DND-41 (cell line): ENCODE results near the gene TMEM163.

Experiments
- ATAC-seq: fragments of 200-7000 bp; cut with Tn5 transposase; 3 replicates; pipeline ENCODE4 v1.9.1; 2021; ENCODE audit warnings: low read depth; ENCODE audit not compliant: insufficient read depth
- DNase-seq: peaks from one replicate; pipeline ENCODE4 v3.0.0-alpha.2; 2020
- H2AFZ ChIP-seq: 2 replicates; pipeline ENCODE4 v1.6.0; 2012; ENCODE audit warnings: low read depth, low read length
- H3K27ac ChIP-seq: 2 replicates; pipeline ENCODE4 v1.5.1; 2012; ENCODE audit warnings: low read length, inconsistent platforms
- H3K27me3 ChIP-seq: fragments of 200-600 bp; sonication (generic); 2 replicates; pipeline ENCODE4 v1.6.0; 2012; ENCODE audit warnings: low read length, mild to moderate bottlenecking, inconsistent platforms; ENCODE audit not compliant: insufficient read depth, poor library complexity
- H3K36me3 ChIP-seq: 2 replicates; pipeline ENCODE4 v1.5.1; 2012; ENCODE audit warnings: low read length, inconsistent platforms; ENCODE audit not compliant: insufficient read depth
- H3K4me1 ChIP-seq: 2 replicates; pipeline ENCODE4 v1.5.1; 2012; ENCODE audit warnings: mild to moderate bottlenecking, low read length; ENCODE audit not compliant: insufficient read depth
- H3K4me2 ChIP-seq: 2 replicates; pipeline ENCODE4 v1.6.0; 2012; ENCODE audit warnings: mild to moderate bottlenecking, moderate library complexity, low read length, inconsistent platforms; ENCODE audit not compliant: insufficient read depth
- H3K4me3 ChIP-seq, 2 experiments: fragments of 200-600 bp in 1 of 2; shearing (Covaris generic) in 1 of 2; 2 replicates each; pipeline ENCODE4 v1.5.1; 2012 to 2016; ENCODE audit warnings: inconsistent platforms in 2 of 2, low read length in 2 of 2, mild to moderate bottlenecking in 2 of 2, low read depth in 1 of 2, moderate library complexity in 1 of 2
- H3K79me2 ChIP-seq: 2 replicates; pipeline ENCODE4 v1.6.0; 2012; ENCODE audit warnings: low read length, inconsistent platforms; ENCODE audit not compliant: insufficient read depth
- H3K9ac ChIP-seq: 2 replicates; pipeline ENCODE4 v1.6.0; 2012; ENCODE audit warnings: low read depth, mild to moderate bottlenecking, inconsistent platforms, low read length, moderate library complexity
- H3K9me3 ChIP-seq: 2 replicates; pipeline ENCODE4 v1.5.1; 2012; ENCODE audit warnings: low read length, moderate library complexity, mild to moderate bottlenecking, inconsistent platforms; ENCODE audit not compliant: insufficient read depth, severe bottlenecking
- H4K20me1 ChIP-seq: 2 replicates; pipeline ENCODE4 v1.6.0; 2012; ENCODE audit warnings: low read length; ENCODE audit not compliant: insufficient read depth
- CTCF ChIP-seq: IDR thresholded peaks from 2 replicates; pipeline ENCODE4 v1.5.1; 2012; ENCODE audit warnings: borderline replicate concordance, low read length, moderate library complexity, mild to moderate bottlenecking; ENCODE audit not compliant: poor library complexity, severe bottlenecking; ENCODE audit errors: extremely low read depth
- EZH2 ChIP-seq: IDR thresholded peaks from 3 replicates; pipeline ENCODE4 v1.6.1; 2012; ENCODE audit warnings: borderline replicate concordance, low read depth, mild to moderate bottlenecking, moderate library complexity, low read length, inconsistent platforms; ENCODE audit not compliant: severe bottlenecking

The TMEM163 gene

GRCh38 chr2:134706587-134707329 is 12.0 kb downstream of the TMEM163 start:
- Histone ChIP-seq H3K4me1 (peaks cover 6% of the 10 kb centered on the region; the same call in 1 of the 2 replicates), H3K27ac (no peak overlapping the region; the same call in 1 of the 2 replicates), H2AFZ (no peak overlapping the region), H3K4me2 (no peak overlapping the region), H3K36me3 (no peaks in the 10 kb centered on the region), H4K20me1 (no peaks in the 10 kb centered on the region; the same call in 1 of the 2 replicates), H3K9me3 (no peaks in the 10 kb centered on the region), H3K27me3 (no peaks in the 10 kb centered on the region), H3K9ac (no peak overlapping the region), H3K4me3 (no peak overlapping the region), H3K79me2 (no peaks in the 10 kb centered on the region)
- ATAC-seq (peak; percentile 45; the same call in 1 of the 3 replicates), DNase-seq (no peak)
- no peak for TF ChIP-seq EZH2
- TF ChIP-seq CTCF = no peak

GRCh38 chr2:134705861-134706586 is 12.8 kb downstream of the TMEM163 start:
- TF ChIP-seq EZH2 = no peak
- TF ChIP-seq CTCF = no peak
- Histone ChIP-seq H4K20me1 (no peaks in the 10 kb centered on the region; the same call in 1 of the 2 replicates), H3K36me3 (no peaks in the 10 kb centered on the region), H3K4me2 (no peak overlapping the region), H2AFZ (no peak overlapping the region), H3K79me2 (no peaks in the 10 kb centered on the region), H3K4me1 (peaks cover 6% of the 10 kb centered on the region; the same call in 1 of the 2 replicates), H3K27me3 (no peaks in the 10 kb centered on the region), H3K4me3 (no peak overlapping the region), H3K9ac (no peak overlapping the region), H3K27ac (no peak overlapping the region), H3K9me3 (no peaks in the 10 kb centered on the region)
- DNase-seq (no peak), ATAC-seq (no peak)

GRCh38 chr2:134704173-134704572 is 14.6 kb downstream of the TMEM163 start:
- no peaks in the 10 kb centered on the region for H3K27me3 ChIP-seq
- no peak overlapping the region for H3K27ac ChIP-seq
- no peak overlapping the region for H3K4me3 ChIP-seq
- peaks cover 6% of the 10 kb centered on the region; the same call in 1 of the 2 replicates for H3K4me1 ChIP-seq
- H2AFZ ChIP-seq = no peak overlapping the region
- DNase-seq (no peak), ATAC-seq (no peak)
- no peaks in the 10 kb centered on the region for H3K79me2 ChIP-seq
- H4K20me1 ChIP-seq = no peaks in the 10 kb centered on the region; the same call in 1 of the 2 replicates
- H3K36me3 ChIP-seq = no peaks in the 10 kb centered on the region
- H3K9ac ChIP-seq = no peak overlapping the region
- TF ChIP-seq CTCF (peak; percentile 10), EZH2 (no peak)
- H3K4me2 ChIP-seq = no peak overlapping the region
- H3K9me3 ChIP-seq = no peaks in the 10 kb centered on the region
